Endothelial cell of umbilical vein (primary cell): ENCODE results near the gene ZBED4. TPM values are rescaled to one million over a fixed set of nuclear protein-coding genes. Genes with fewer than 3 reads are reported as not detected.
A peak's percentile ranks its signal among the peaks of the same experiment; 100 is the strongest.

Source experiments
- BruUV-seq: library from RNA; stranded (reverse); fragments of 400-500 nt; replicated peaks from 2 replicates; lab custom pipeline; 2021; lab: Mats Ljungman, UMichigan
- CTCF ChIA-PET: fragments of 300-600, 350-600 bp; sonication (Branson Sonifier 250); formaldehyde crosslinking; loops from one replicate; lab custom pipeline; 2021; ENCODE audit warnings: antibody characterized with exemption, inconsistent platforms; lab: Charles Lee
- POLR2A ChIA-PET: fragments of 300-600, 350-600 bp; sonication (Branson Sonifier 250); formaldehyde crosslinking; loops from one replicate; lab custom pipeline; 2021; ENCODE audit warnings: antibody characterized with exemption, inconsistent platforms; lab: Charles Lee
- DNase-seq: peaks from one replicate; pipeline ENCODE4 v3.0.0-alpha.2; 2011; ENCODE audit warnings: low read depth, low spot score
- FAIRE-seq: peaks from 2 replicates; lab custom pipeline; 2011; peaks lifted over from hg19 to GRCh38; lab: Jason Lieb, UNC
- H2AFZ ChIP-seq: 2 replicates; pipeline ENCODE4 v1.6.0; 2012; ENCODE audit warnings: low read depth, low read length, control low read depth, inconsistent platforms
- H3K27ac ChIP-seq: 2 replicates; pipeline ENCODE4 v1.5.1; 2011; ENCODE audit warnings: low read depth, mild to moderate bottlenecking, control low read depth, low read length, moderate library complexity; ENCODE audit not compliant: insufficient read depth
- H3K27me3 ChIP-seq, 2 experiments: 2 replicates each; pipeline versions ENCODE4 v1.6.0 to v1.6.1; 2011; ENCODE audit warnings: low read length in 2 of 2, mixed read lengths in 1 of 2; ENCODE audit not compliant: control insufficient read depth in 2 of 2, insufficient read depth in 2 of 2
- H3K36me3 ChIP-seq, 2 experiments: 2 replicates in 1 of 2; 3 replicates in 1 of 2; pipeline ENCODE4 v1.5.1; 2011; ENCODE audit warnings: low read length in 2 of 2, mild to moderate bottlenecking in 1 of 2, moderate library complexity in 1 of 2; ENCODE audit not compliant: control insufficient read depth in 2 of 2, insufficient read depth in 2 of 2; ENCODE audit errors: extremely low read depth in 1 of 2
- H3K4me1 ChIP-seq: 3 replicates; pipeline ENCODE4 v1.5.1; 2011; ENCODE audit warnings: mild to moderate bottlenecking, low read length; ENCODE audit not compliant: control insufficient read depth, insufficient read depth; ENCODE audit errors: extremely low read depth
- H3K4me2 ChIP-seq: 2 replicates; pipeline ENCODE4 v1.6.1; 2011; ENCODE audit warnings: low read length, control low read depth, mixed read lengths; ENCODE audit not compliant: insufficient read depth
- H3K4me3 ChIP-seq, 3 experiments: fragments of 200-600 bp in 1 of 3; sonication (generic), shearing (Covaris generic) in 1 of 3; replicated peaks in 1 of 3; 2 replicates each; pipeline ENCODE4 v1.5.1; 2011 to 2016; ENCODE audit warnings: control low read depth in 3 of 3, low read length in 3 of 3, mild to moderate bottlenecking in 2 of 3, inconsistent platforms in 1 of 3, low read depth in 1 of 3, moderate library complexity in 1 of 3; ENCODE audit not compliant: insufficient read depth in 1 of 3
- H3K79me2 ChIP-seq: 2 replicates; pipeline ENCODE4 v1.6.0; 2012; ENCODE audit warnings: low read length, inconsistent platforms; ENCODE audit not compliant: control insufficient read depth, insufficient read depth
- H3K9ac ChIP-seq: replicated peaks from 2 replicates; pipeline ENCODE3; 2011; ENCODE audit warnings: low read length, control low read depth; ENCODE audit not compliant: insufficient read depth; ENCODE audit errors: extremely low read depth
- H3K9me1 ChIP-seq: replicated peaks from 3 replicates; pipeline ENCODE4 v1.6.0; 2011; ENCODE audit warnings: mild to moderate bottlenecking, low read length; ENCODE audit not compliant: control insufficient read depth, insufficient read depth; ENCODE audit errors: extremely low read depth
- H3K9me3 ChIP-seq: replicated peaks from 2 replicates; pipeline ENCODE4 v1.5.1; 2012; ENCODE audit warnings: low read length, inconsistent platforms; ENCODE audit not compliant: control insufficient read depth, insufficient read depth
- H4K20me1 ChIP-seq: replicated peaks from 2 replicates; pipeline ENCODE3; 2011; ENCODE audit warnings: mild to moderate bottlenecking, low read length; ENCODE audit not compliant: control insufficient read depth, insufficient read depth; ENCODE audit errors: extremely low read depth
- CTCF ChIP-seq, 2 donors: IDR thresholded peaks; 1 replicate in 1 of 2; 2 replicates in 1 of 2; pipeline ENCODE4 v1.5.1; 2011; ENCODE audit warnings: low read length in 2 of 2, mild to moderate bottlenecking in 2 of 2, moderate library complexity in 2 of 2, control low read depth in 1 of 2, inconsistent platforms in 1 of 2, low read depth in 1 of 2; ENCODE audit not compliant: insufficient read depth in 1 of 2; ENCODE audit errors: extremely low read depth in 1 of 2
- EZH2 ChIP-seq: IDR thresholded peaks from 2 replicates; pipeline ENCODE4 v1.6.1; 2012; ENCODE audit warnings: borderline replicate concordance, low read depth, mild to moderate bottlenecking, moderate library complexity, low read length, inconsistent platforms; ENCODE audit not compliant: severe bottlenecking
- FOS ChIP-seq: IDR thresholded peaks from 2 replicates; pipeline ENCODE4 v1.6.1; 2011; ENCODE audit warnings: mild to moderate bottlenecking, low read length, moderate library complexity, borderline replicate concordance; ENCODE audit not compliant: insufficient read depth
- GATA2 ChIP-seq: IDR thresholded peaks from 2 replicates; pipeline ENCODE4 v1.7.0; 2011; ENCODE audit warnings: low read depth, mild to moderate bottlenecking, moderate library complexity, mixed read lengths, low read length; ENCODE audit not compliant: insufficient read length, insufficient read depth
- JUN ChIP-seq: IDR thresholded peaks from 2 replicates; pipeline ENCODE4 v1.6.1; 2011; ENCODE audit warnings: borderline replicate concordance, low read depth; ENCODE audit not compliant: insufficient read length, insufficient read depth
- MYC ChIP-seq: IDR thresholded peaks from one replicate; pipeline ENCODE4 v1.6.1; 2011; ENCODE audit warnings: mild to moderate bottlenecking, low read depth, low read length
- POLR2A ChIP-seq: IDR thresholded peaks from 2 replicates; pipeline ENCODE4 v1.6.1; 2012; ENCODE audit warnings: low read depth, mild to moderate bottlenecking, control low read depth, low read length
- POLR2AphosphoS5 ChIP-seq: IDR thresholded peaks from 2 replicates; pipeline ENCODE4 v1.6.1; 2012; ENCODE audit warnings: low read depth, mild to moderate bottlenecking, control low read depth, low read length, moderate library complexity; ENCODE audit not compliant: insufficient read depth
- dilution Hi-C: fragments of 300-500 bp; cut with MboI; formaldehyde crosslinking; loops from one replicate; pipeline ENCODE4 v1.15.0; 2019; ENCODE audit warnings: low sequenced_read_pairs; ENCODE audit not compliant: extremely low pct_ligation_motif_present
- intact Hi-C: fragments of 100-400 bp; cut with micrococcal nuclease; formaldehyde crosslinking; loops from one replicate; pipeline ENCODE4 v1.10.0; 2022
- polyA plus RNA-seq, 4 experiments: library from polyadenylated mRNA; depleted of rRNA in 3 of 4; stranded (reverse) in 3 of 4; unstranded in 1 of 4; fragments of >200 nt; gene quantifications; 2 replicates each; pipeline versions ENCODE4 v1.2.1 to v1.2.3, GENCODE V29; 2011 to 2012; ENCODE audit warnings: missing spikeins in 1 of 4
- total RNA-seq: library from RNA; stranded (reverse); gene quantifications from 2 replicates; pipeline ENCODE4 v1.2.3, GENCODE V29; 2021
- TF ChIP-seq, protein P1 (sequence below): IDR thresholded peaks from 2 replicates; pipeline ENCODE4 v1.6.1; 2011; ENCODE audit not compliant: insufficient read depth, insufficient read length

ZBED4 gene
- total and polyA plus RNA-seq, 2 donors (not counting 3 experiments of a cell fraction or from before 2014, with no cell fraction given): 8.6 to 18.2 TPM

DNA sequence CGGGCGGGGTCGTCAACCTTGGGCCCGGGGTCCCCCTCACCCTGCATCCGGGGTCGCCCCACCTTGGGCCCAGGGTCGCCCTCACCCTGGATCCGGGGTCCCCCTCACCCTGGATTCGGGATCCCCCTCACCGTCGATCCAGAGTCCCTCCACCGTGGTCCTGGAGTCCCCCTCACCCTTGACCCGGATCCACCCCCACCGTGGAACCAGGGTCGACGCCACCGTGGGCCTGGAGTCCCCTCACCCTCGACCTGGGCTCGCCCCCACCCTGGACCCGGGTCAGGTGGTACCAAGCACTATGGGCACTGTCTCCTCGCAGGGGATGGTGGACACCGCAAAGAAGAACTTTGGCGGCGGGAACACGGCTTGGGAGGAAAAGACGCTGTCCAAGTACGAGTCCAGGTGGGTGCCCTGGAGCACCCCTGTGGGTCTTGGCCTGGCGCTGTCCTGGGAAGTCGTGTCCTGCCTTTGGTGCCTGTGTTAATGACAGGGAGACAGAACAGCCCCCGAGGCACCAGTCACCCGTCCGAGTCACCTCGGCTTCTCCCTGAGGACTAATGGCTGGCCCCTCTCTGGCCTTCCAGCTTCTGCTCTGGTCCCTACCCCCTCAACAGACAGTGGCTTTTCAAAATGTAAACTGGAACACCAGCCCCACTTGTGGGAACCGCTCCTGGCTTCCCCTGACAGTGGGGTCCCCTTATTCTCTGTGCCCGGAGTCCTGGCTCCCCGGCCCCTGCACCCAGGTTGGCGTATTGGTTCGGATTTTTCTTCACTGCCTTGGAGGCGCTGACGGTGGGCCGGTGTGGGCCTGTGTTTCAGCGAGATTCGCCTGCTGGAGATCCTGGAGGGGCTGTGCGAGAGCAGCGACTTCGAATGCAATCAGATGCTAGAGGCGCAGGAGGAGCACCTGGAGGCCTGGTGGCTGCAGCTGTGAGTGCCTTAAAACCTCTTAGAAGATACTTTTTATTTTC is 65.6 kb downstream of the ZBED4 start:
- no peaks in the 10 kb centered on the region for H3K9me1 ChIP-seq
- dilution Hi-C loops (no loop called here), intact Hi-C loops (loop anchor here (1.0 kb wide), 4 partner anchors 41 to 152 kb away; partner anchors contain the start of genes BRD1, PIM3 and ZBED4)
- H3K4me2 ChIP-seq: peak overlapping the region; percentile 81
- peak overlapping the region; percentile 25 for H3K27ac ChIP-seq
- no peaks in the 10 kb centered on the region for H3K9me3 ChIP-seq
- ChIA-PET CTCF (interaction anchor here (0.9 to 1.5 kb wide), 2 partner anchors 47 to 111 kb away, joined by 3 to 6 read pairs; no protein-coding TSS in a partner anchor), POLR2A (interaction anchor here (1.5 kb wide), 1 partner anchor 201 kb away, joined by 3 read pairs; no protein-coding TSS in a partner anchor)
- no peaks in the 10 kb centered on the region for H4K20me1 ChIP-seq
- H2AFZ ChIP-seq: peak overlapping the region; percentile 85
- H3K9ac ChIP-seq: peak overlapping the region; percentile 73
- FAIRE-seq (peak; percentile 50), DNase-seq (no peak)
- H3K4me1 ChIP-seq: peaks cover 14% of the 10 kb centered on the region
- no peak for TF ChIP-seq JUN
- no peak for TF ChIP-seq CTCF (IDR thresholded peaks at IDR 0.05; ENCODE audit: extremely low read depth in 1 of 2, insufficient read depth in 1 of 2, low read depth in 1 of 2, low read length in 2 of 2)
- TF ChIP-seq FOS: no peak
- no peak for TF ChIP-seq POLR2AphosphoS5
- no peak for TF ChIP-seq MYC
- no peak for TF ChIP-seq POLR2A
- no peak for TF ChIP-seq GATA2
- no peak for TF ChIP-seq EZH2
- TF ChIP-seq, protein P1, sequence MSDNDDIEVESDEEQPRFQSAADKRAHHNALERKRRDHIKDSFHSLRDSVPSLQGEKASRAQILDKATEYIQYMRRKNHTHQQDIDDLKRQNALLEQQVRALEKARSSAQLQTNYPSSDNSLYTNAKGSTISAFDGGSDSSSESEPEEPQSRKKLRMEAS: no peak
- no peaks in the 10 kb centered on the region for H3K27me3 ChIP-seq
- peak overlapping the region; percentile 48 to 67 (median 62) for H3K4me3 ChIP-seq
- TSS peak; percentile 30 for BruUV-seq
- H3K36me3 ChIP-seq: peaks cover 2 to 8% of the 10 kb centered on the region in 2 experiments
- H3K79me2 ChIP-seq: peaks cover 4% of the 10 kb centered on the region
